Uterus (tissue), 4 donors: ENCODE results near the gene PTX4. TPM values are rescaled to one million over a fixed set of nuclear protein-coding genes. Genes with fewer than 3 reads are reported as not detected.

Experiments
- DNase-seq, 2 donors: peaks; one replicate each; pipeline ENCODE4 v3.0.0-alpha.2; 2019 to 2020
- H3K27ac ChIP-seq, 2 donors: fragments of 200-600 bp; sonication (generic); 1 replicate in 1 of 2; 2 replicates in 1 of 2; pipeline ENCODE4 v1.5.1; 2016 to 2018
- H3K27me3 ChIP-seq, 2 donors: fragments of 200-600 bp; sonication (generic); one replicate each; pipeline ENCODE4 v1.5.1; 2018 to 2019; ENCODE audit warnings: control low read depth in 1 of 2
- H3K36me3 ChIP-seq, 2 donors: fragments of 200-600 bp; sonication (generic); one replicate each; pipeline ENCODE4 v1.5.1; 2019; ENCODE audit warnings: control low read depth in 1 of 2
- H3K4me1 ChIP-seq, 2 donors: fragments of 200-600 bp; sonication (generic); one replicate each; pipeline ENCODE4 v1.5.1; 2018 to 2019; ENCODE audit warnings: control low read depth in 1 of 2
- H3K4me3 ChIP-seq, 2 donors: fragments of 200-600 bp; sonication (generic); 1 replicate in 1 of 2; 2 replicates in 1 of 2; pipeline ENCODE4 v1.5.1; 2018 to 2019; ENCODE audit warnings: mild to moderate bottlenecking in 1 of 2
- H3K9me3 ChIP-seq, 2 donors: fragments of 200-600 bp; sonication (generic); one replicate each; pipeline ENCODE4 v1.5.1; 2019; ENCODE audit warnings: control low read depth in 1 of 2
- POLR2A ChIP-seq, 2 donors: fragments of 450-650 bp; IDR thresholded peaks; one replicate each; pipeline ENCODE4 v1.6.1; 2016; ENCODE audit warnings: antibody characterized with exemption in 2 of 2, mild to moderate bottlenecking in 1 of 2, moderate library complexity in 1 of 2
- intact Hi-C: fragments of 100-400 bp; cut with DNase I; formaldehyde crosslinking; loops from one replicate; pipeline ENCODE4 v1.15.1; 2023; ENCODE audit warnings: low total_unique reads
- total RNA-seq, 4 donors: library from RNA; depleted of rRNA in 3 of 4; stranded (reverse); fragments of >200 nt in 3 of 4; gene quantifications; one replicate each; pipeline versions ENCODE4 v1.1.0 to v1.2.4, GENCODE V29; 2014 to 2023
- TF ChIP-seq, protein P1 (sequence below), 4 experiments: fragments of 200-600 bp in 2 of 4; fragments of 450-650 bp in 2 of 4; sonication (generic) in 2 of 4; IDR thresholded peaks; one replicate each; pipeline ENCODE4 v1.5.1; 2016 to 2019; ENCODE audit warnings: antibody characterized with exemption in 4 of 4, mild to moderate bottlenecking in 2 of 4, moderate library complexity in 1 of 4
- donor health status: DM: yes; HTN: yes; CAD: no.

The PTX4 gene
- total RNA-seq, 4 donors from 2014 or later, result 0.28 to 0.52 TPM; not detected in 2

DNA sequence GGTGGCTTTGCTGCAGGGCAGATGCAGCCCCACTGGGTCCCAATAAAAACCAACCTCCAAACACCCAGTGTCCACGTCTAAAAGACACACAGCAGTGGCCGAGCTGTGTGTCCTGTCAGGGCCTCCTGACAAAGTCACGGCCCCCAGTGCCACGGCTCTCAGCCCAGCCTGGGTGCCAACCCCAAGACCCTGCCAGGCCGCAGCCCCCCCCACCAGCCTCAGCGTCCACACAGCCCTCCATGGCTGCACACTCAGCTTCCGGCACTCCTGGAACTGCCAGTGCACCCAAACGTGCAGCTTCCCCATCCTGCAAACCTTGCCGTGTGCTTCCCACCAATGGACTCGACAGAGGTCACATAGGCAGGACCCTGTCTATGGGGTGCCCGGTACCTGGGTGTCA is 40.8 kb downstream of the PTX4 start:
- intact Hi-C loops, result no loop called here
- H3K4me3 ChIP-seq, result no peak overlapping the region
- no peaks in the 10 kb centered on the region for H3K4me1 ChIP-seq

DNA sequence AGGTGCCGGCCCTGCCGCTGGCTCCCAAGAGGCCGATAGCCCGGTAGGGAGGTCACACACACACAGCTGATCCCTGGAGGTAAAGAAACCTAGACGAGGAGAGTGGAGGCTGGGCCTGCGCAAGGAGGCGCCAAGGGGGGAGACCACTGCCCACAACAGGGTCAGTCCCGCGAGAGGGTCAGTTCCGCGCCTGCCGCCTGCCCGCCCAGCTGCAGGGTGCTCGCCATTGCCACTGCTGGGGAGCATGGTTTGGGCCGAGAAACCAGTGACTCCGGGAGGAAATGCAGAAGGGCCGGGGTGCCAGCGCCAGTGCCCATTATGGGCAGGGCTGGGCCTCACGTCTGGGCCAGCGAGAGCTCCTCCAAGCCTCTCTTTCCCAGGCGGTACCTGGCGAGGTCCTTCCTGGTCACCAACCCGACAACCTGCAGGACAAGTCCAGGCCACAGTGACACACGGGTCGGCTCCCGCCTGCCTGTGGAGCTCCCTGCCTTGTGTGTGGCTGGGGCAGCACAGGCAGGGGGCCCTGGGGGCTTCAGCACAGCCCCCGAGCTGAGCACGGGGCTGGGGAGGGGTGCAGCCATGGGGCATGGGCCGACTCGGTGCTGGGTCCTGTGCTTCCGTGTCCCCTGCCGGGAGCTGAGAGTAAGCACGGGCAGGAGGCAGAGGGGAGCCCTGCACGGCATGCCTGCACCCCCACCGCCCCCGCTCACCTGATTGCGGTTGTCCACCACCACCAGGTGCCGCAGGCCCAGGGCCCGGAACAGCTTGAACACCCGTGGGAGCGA is 42.3 kb downstream of the PTX4 start:
- Histone ChIP-seq H3K27ac (no peak overlapping the region), H3K27me3 (no peaks in the 10 kb centered on the region), H3K9me3 (no peaks in the 10 kb centered on the region), H3K36me3 (no peaks in the 10 kb centered on the region), H3K4me3 (no peak overlapping the region), H3K4me1 (no peaks in the 10 kb centered on the region)
- intact Hi-C loops, result no loop called here
- DNase-seq, result no peak
- no peak for TF ChIP-seq POLR2A (IDR thresholded peaks at IDR 0.05)
- TF ChIP-seq, protein P1, sequence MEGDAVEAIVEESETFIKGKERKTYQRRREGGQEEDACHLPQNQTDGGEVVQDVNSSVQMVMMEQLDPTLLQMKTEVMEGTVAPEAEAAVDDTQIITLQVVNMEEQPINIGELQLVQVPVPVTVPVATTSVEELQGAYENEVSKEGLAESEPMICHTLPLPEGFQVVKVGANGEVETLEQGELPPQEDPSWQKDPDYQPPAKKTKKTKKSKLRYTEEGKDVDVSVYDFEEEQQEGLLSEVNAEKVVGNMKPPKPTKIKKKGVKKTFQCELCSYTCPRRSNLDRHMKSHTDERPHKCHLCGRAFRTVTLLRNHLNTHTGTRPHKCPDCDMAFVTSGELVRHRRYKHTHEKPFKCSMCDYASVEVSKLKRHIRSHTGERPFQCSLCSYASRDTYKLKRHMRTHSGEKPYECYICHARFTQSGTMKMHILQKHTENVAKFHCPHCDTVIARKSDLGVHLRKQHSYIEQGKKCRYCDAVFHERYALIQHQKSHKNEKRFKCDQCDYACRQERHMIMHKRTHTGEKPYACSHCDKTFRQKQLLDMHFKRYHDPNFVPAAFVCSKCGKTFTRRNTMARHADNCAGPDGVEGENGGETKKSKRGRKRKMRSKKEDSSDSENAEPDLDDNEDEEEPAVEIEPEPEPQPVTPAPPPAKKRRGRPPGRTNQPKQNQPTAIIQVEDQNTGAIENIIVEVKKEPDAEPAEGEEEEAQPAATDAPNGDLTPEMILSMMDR (IDR thresholded peaks at IDR 0.05), result no peak

More for the DNA sequence above, 40.8 kb downstream of the PTX4 start:
- DNase-seq, result no peak
- Histone ChIP-seq H3K9me3 (no peaks in the 10 kb centered on the region), H3K27ac (no peak overlapping the region), H3K36me3 (no peaks in the 10 kb centered on the region), H3K27me3 (no peaks in the 10 kb centered on the region)
- TF ChIP-seq, protein P1 (IDR thresholded peaks at IDR 0.05), result no peak
- TF ChIP-seq POLR2A (IDR thresholded peaks at IDR 0.05), result no peak

DNA sequence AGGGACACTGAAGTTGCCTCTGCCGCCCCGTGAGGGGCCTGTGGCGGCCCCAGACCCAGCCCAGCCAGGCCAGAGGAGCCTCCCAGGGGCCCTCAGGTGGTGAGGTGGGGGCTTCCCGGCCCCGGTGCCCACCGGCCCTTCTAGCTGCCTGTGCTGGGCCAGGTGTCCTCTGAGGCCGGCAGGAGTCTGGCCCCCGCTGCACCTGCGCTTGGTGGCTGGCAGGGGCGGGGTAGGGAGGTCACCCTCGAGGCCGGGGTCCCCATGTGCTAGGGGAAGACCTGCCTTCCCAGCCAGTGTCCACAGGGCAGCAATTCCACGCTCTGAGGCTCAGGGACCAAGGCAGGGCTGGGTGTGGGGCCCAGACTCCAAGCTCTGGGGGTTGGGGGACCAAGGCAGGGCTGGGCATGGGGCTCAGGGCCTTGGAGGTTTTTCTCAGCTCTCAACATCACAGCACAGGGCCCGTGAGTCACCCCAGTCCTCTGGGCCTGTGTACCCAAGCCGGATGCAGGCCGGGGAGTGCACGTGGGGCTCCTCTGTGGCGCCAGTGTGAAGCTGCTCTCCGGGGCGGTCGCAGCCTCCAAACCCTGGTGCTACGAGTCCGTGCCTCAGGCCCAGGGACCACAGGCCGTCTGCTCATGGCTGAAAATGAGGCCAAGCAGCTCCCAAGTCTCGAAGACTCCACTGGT is 43.1 kb downstream of the PTX4 start:
- no peak overlapping the region for H3K27ac ChIP-seq
- TF ChIP-seq, protein P1 (IDR thresholded peaks at IDR 0.05), result no peak
- no peak for TF ChIP-seq POLR2A (IDR thresholded peaks at IDR 0.05)
- DNase-seq, result no peak
- H3K4me3 ChIP-seq, result no peak overlapping the region
- no peaks in the 10 kb centered on the region for H3K36me3 ChIP-seq
- H3K27me3 ChIP-seq, result no peaks in the 10 kb centered on the region
- intact Hi-C loops, result no loop called here
- no peaks in the 10 kb centered on the region for H3K9me3 ChIP-seq
- no peaks in the 10 kb centered on the region for H3K4me1 ChIP-seq

DNA sequence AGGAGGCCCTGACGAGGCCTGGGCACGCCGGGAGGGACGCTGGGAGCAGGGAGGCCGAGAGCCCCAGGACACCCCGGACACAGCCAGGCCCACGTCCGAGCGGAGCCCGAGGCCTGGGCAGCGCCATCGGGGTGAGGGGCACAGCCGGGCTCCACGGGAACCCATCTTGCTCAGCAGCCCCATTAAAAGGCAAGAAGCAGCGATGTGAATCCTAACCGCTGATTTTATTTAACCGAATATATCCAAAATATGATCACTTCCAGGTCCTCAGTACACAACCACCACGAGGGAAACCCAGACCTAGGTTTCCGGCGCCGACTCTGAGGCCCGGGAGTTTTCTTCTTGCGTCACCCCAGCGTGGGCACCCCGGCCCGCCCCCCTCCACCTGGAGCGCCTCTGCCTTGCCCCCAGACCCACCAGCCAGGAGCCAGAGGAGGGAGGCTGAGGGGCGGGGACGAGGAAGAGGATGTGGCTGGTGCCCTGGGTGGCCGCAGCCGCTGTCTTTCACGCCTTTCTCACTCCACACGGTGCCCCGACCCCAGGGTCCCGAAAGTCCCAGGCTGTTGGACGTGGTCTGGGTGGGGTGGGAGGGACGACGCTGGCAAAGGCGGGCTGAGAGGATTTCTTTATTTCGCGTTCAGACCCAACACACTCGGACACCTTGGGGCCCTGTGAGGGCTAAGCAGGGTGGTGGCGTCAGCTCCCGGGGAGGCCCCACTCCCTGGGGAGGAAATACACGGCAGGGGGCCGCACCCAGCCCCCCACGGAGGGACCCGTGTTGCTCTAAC is 43.8 kb downstream of the PTX4 start:
- Histone ChIP-seq H3K27me3 (no peaks in the 10 kb centered on the region), H3K4me1 (no peaks in the 10 kb centered on the region), H3K27ac (no peak overlapping the region), H3K36me3 (no peaks in the 10 kb centered on the region), H3K4me3 (no peak overlapping the region), H3K9me3 (no peaks in the 10 kb centered on the region)
- DNase-seq, result no peak
- intact Hi-C loops, result no loop called here
- TF ChIP-seq, protein P1 (IDR thresholded peaks at IDR 0.05), result no peak
- TF ChIP-seq POLR2A (IDR thresholded peaks at IDR 0.05), result no peak
